OCI-M1 (cell line): ENCODE measurements around the gene FBXO30.

Experiments
- DNase-seq: peaks from one replicate; lab custom pipeline; 2025; lab: John Stamatoyannopoulos, UW

FBXO30 gene

GRCh38 chr6:145819994-145820393, 5.4 kb upstream of the FBXO30 start:
- DNase-seq, result peak; percentile 39

- no peak for DNase-seq
Measured at GRCh38 chr6:145818796-145819195, 4.2 kb upstream of the FBXO30 start.

DNA sequence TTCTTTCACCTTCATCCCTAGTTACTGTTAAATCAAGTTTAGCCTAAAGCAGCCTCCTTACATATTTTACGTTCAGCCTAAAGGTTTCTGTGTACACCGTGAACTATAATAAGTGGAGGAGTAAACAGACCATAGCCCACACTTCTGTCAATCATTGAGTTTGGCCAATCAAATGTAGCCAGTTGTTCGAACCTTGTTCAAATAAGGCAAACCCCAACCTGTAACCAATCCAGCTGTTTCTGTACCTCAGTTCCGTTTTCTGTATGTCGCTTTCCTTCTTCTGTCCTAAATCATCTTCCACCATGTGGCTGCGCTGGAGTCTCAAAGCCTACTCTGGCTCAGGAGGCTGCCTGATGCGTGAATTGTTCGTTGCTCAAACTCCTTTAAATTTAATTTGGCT, 1.8 kb upstream of the FBXO30 start:
- DNase-seq, result no peak

- DNase-seq, result peak; percentile 66
Measured at GRCh38 chr6:145815309-145816274, 997 bp upstream of the FBXO30 start.

GRCh38 chr6:145814035-145814500, 527 bp downstream of the FBXO30 start:
- peak; percentile 87 for DNase-seq

DNA sequence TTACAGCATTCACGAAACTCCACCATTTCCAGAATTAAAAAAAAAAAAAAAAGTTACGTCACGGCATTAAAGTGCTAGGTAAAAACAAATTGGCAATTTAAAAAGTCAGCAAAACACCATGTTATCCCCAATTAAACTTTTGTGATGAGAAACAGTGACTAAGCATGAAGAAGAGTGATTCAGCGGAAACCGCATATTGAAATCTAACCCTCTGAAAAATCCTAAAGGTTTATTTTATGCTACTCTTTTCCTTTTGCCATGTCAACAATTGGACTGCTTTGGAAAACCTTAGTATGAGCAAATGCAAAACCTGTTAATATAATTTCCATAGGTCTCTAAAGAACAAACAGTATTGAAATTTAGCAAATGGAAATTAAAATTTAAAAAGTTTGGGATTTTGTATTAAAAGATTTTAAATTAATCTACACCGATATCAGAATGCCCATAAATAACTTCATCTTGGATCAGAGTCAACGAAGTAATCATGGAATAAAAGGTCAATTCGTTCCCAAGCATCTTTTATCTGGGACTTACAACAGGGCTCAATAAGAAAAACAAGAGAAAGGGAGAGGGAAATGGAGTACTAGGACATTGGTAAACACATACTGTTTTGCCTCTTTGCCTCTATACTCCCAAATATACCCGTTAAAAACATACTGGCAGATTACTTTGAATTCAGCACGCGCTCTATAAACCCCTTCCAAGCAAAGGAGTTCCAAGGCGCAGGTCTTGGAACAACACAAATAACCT, 1.1 kb downstream of the FBXO30 start:
- peak; percentile 78 for DNase-seq

DNA sequence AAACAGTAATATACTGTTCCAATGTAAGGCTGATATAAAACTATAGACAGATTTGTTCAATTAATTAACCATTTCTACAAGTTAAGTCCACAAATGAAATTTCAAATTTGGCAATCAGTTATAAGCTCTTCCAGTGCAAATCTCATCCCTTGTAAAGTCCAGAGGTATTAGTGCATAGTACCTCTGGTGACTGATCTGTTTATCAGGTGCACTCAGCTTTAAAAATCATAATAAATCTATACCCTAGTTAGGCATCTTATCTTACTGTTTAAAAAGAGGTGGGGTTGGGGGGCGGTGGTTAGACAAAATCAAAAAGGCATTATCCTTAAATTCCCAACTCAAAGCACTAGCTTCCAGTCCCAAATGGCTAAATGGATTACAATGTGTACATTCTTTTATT, 2.9 kb downstream of the FBXO30 start:
- no peak for DNase-seq

- DNase-seq, result no peak
Measured at GRCh38 chr6:145809785-145810184, 4.8 kb downstream of the FBXO30 start.

- DNase-seq, result no peak
Measured at GRCh38 chr6:145809211-145809610, 5.4 kb downstream of the FBXO30 start.

DNA sequence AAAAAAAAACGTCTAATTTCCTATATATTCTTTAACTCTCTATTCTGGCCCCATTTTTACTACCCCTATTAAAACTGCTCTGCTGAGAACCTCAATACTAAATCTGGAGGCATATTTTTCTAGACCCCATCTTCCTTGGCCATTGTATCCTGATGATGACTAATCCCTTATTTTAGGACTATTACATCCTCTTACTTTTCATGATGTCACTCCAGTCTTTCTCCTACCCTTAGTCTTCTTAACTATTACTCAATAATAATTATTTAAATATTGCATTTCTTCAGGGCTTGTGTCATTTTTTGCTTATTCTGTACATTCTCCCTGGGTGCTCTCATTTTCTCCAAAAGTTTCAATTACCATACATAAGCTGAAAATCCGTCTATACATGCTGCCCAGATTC, 6.4 kb downstream of the FBXO30 start:
- DNase-seq, result no peak

GRCh38 chr6:145802141-145802540, 12.5 kb downstream of the FBXO30 start:
- no peak for DNase-seq

DNA sequence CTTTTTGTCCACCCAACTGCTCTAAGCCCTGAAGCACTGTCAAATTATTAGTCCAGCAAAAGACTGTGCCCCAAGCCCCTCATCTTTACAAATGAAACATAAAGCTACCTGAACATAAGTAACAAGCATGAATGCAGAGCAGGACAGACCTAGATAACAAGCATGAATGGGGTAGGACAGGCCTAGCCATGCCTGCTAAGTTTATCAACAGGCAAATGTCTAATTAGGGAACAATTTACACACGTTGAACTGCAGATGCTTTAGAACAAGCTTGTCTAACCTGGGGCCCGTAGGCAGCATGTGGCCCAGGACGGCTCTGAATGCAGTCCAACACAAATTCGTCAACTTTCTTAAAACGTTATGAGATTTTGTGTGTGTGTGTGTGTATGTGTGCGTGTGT, 13.6 kb downstream of the FBXO30 start:
- no peak for DNase-seq

- DNase-seq, result no peak
Measured at GRCh38 chr6:145798530-145798929, 16.1 kb downstream of the FBXO30 start.

- DNase-seq, result no peak
Measured at GRCh38 chr6:145789443-145789842, 25.2 kb downstream of the FBXO30 start.

DNA sequence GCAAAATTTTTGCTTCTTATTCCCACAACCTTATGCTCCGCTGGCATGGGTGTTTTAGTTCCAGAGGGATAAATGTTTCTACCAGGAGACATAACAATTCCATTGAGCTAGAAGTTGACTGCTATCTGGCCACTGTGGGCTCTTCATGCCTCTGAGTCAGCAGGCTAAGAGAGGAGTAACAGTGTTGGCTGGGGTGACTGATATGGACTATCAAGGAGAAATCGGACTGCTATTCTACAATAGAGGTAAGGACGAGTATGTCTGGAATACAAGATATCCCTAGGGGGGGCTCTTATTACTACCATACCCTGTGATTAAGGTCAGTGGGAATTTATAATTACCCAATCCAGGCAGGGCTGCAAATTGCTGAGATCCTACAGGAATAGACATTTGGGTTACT, 26.9 kb downstream of the FBXO30 start:
- DNase-seq, result peak; percentile 38

GRCh38 chr6:145784683-145785082, 29.9 kb downstream of the FBXO30 start:
- DNase-seq, result peak; percentile 27

- peak; percentile 26 for DNase-seq
Measured at GRCh38 chr6:145783796-145784195, 30.8 kb downstream of the FBXO30 start.

DNA sequence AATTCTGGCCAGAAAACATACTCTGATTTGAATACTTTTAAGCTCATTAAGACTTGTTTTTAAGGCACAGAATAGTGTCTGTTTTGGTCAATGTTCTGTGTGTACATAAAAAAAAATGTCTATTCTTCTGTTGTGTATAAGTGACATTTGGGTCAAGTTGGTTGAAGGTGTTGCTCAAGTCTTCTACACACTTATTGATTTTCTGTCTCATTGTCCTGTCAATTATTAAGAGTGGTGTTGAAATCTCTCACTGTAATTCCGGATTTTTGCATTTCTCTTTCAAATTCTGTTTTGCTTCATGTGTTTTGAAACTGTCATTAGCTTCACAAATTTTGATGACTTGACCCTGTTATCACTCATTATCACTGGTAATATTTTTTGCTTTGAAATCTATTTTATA, 41.7 kb downstream of the FBXO30 start:
- DNase-seq, result no peak

DNA sequence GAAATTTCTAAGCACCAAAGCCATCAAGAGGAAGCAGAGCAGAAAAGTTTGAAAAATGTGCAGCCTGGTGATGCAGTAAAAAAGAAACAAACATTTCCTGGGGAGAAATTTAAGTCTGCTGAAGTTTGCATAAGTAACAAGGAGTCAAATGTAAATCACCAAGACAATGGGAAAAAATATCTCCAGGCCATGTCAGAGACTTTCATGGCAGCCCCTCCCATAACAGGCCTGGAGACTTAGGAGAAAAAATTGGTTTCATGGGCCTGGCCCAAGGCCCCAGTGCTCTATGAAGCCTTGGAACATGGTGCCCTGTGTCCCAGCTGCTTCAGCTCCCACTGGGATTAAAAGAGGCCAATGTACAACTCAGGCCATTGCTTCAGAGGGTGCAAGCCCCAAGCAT, 49.1 kb downstream of the FBXO30 start:
- no peak for DNase-seq

GRCh38 chr6:145763742-145764141, 50.9 kb downstream of the FBXO30 start:
- DNase-seq, result no peak

GRCh38 chr6:145761584-145761983, 53.0 kb downstream of the FBXO30 start:
- DNase-seq, result no peak

DNA sequence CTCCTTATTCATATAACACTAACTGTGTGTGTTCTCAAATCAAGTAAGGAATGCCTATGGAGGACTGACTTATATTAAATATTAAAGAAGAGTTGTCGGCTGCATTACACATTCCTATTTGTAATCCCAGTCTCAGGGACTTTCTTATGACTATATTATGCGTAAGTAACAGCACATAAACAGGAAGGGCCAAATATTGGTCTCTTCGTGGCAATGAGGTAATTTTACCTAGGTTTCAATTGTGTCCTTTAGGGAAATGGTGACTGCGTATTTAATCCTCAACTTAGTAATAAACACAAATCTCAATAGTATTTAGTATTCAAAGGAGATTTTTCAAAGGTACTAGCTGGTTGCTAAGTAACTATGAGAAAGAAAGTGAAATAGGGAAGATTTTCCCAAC, 56.5 kb downstream of the FBXO30 start:
- DNase-seq, result no peak

DNA sequence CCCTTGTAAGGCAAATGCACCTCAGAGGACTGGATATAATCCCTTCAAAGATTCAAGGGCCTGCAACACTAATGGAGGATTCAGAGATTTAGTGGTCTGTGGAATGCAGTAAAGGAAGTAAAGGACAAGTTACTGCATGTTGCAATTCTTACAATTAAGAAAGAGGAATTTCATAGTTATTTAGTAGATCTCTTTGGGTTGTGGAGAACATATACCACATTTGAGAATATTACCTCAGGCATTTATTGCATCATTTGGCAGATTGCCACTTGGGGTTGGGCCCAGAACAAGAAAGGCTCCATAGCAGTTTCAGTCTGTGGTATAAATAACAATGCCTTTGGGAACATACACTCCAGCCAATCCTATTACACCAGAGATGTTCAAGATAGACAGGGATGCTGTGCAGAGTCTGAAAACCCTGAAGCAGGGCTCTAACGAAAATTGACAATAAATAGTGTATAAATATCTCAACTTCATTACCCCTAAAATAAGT, 58.4 kb downstream of the FBXO30 start:
- DNase-seq, result peak; percentile 80
